Activated CD8-positive, alpha-beta memory T cell treated with anti-CD3 and anti-CD28 coated beads for 1 hour (primary cell): ENCODE results near the gene STARD5.
A peak's percentile ranks its signal among the peaks of the same experiment; 100 is the strongest.

Experiments used
- DNase-seq, 2 donors: peaks; one replicate each; pipeline ENCODE4 v3.0.0-alpha.2; 2020; ENCODE audit warnings: low read depth in 1 of 2; ENCODE audit errors: extremely low read depth in 1 of 2

Gene STARD5

DNA sequence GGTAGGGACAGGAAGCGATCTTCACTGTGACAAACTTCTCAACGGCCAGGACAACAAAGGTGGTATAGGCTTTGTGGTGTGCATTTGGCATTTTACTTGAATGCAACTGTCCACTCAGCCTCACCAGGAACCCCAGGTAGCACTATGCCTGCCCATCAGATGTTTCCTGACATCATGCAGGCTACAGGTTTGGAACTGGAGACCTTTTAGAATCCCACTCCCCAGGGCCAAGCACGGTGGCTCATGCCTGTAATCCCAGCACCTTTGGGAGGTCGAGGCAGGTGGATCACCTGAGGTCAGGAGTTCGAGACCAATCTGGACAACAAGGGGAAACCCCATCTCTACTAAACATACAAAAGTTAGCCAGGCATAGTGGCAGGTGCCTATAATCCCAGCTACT lies 9.6 kb downstream of the STARD5 start:
- no peak for DNase-seq

DNA sequence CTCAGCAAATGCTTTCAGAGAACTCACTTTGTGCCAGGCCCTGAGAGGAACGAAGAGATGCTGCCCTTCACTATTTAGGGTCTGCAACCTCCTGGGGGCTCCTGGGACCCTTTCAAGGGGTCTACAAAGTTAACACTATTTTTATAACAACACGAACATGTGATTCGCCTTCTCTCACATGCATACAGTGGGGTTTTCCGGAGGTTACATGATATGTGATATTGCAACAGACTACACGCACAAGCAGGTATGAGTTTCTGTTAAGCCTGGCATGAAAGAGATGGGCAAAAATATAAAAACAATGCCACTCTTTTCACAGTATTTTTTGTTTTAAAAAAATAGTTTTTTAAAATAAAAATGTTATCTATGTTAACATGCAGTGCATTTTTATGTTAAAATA lies 10.3 kb downstream of the STARD5 start:
- no peak for DNase-seq

GRCh38 chr15:81312790-81313543 lies 11.0 kb downstream of the STARD5 start:
- no peak for DNase-seq

DNA sequence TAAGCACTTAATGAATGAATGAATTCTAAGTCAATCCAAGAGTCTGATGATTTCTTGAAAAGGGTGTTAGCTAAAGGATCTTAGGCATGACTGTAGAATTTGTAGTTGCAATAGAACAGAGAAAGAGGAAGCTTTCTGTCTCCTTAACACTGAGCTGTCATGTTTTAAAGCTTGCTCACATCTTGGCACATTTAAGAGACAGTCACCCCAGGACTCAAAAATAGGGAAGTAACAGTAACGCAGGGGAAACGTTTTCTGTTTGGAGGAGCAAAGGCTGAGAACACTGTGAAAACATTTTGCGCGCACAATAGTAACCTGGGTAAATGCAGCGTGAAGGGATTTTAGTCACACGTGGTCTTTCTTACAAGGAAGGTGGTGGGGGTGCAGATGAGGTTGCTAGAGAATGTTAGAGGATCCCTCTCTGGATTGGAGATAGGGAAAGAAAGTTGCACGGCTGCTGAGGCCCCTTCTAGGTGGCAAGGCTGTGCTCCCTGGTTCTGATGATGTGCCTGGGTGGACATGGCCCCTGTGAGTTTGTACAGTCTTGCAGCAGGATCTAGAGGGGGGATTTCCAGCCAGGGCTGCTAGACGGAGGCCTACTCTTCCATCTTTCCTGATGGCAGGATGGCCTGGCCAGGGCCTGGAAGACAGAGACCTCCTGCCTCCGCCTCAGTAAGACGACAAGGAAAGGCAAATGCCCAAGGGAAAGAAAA lies 12.0 kb downstream of the STARD5 start:
- DNase-seq: no peak

DNA sequence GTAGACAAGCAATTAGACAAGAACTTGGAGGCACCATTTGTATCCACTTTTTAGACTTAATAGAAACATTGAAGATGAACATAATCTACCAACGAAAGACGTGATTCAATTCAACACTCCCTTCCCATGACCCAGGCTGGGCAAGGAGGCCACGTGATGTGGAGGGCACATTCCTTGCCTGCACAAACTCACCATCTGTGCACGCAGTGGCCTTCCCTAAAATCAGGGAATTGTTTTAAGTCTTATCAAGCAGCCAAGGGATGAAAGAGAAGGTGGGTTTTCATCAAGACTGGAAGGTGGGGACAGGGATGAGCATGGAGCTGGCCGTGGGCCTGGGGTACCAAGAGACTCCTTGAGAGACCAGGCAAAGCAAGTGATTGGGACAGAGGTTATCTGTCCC lies 13.5 kb downstream of the STARD5 start:
- DNase-seq: no peak

DNA sequence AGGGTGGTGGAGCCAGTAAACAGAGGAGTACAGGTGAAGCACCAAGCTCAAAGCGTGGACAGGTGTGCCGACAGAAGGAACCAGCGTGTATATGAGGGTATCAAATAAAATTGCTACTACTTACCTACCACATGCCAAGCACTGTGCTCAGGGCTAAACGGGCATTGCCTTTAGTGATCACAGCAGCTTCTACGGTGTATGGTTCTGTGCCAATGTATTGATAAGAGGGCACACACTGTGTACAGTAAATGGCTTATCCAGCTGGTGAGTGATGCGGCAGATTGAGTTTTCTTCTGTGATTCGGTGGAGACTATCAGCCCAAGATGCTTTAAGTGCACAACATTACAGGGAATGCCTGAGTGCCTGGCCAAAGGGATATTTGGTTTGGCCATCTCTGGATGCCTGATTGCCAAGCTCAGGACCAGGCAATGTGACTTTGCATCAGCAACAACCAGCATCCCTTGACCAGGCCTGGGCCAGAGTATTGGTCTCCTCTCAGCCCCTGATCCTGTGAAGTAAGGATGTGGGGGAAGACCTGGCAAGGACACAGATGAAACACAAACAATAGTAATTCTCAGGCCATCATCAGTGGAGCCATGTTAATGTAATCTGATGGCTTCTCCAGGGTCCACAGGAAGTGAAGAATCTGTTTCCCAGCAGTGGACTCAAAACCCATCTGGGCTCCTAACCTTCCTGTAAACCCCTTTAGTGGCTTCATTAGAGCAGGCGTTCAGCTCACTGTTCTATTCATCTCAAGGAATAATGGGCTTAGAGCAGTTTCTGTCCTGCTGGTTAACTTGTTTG lies 14.1 kb downstream of the STARD5 start:
- no peak for DNase-seq

DNA sequence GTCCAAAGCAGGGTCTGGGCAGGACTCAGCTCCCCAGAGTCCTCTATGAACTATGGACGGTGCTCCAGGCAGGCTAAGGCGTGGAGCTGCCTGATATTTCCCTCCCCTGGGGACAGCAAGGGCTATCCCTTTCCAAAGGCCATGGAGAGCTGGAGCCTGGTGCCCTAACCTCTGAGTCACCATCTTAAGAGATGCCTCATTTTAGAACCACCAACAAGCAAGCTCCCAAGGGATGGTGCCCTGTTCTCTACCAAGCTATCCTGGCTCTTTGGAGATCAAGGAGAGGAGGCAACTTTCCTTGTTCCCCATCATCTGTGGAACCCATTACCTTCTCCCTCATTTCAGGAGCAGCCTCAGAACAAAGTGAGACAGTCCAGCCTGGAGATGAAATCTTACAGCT lies 15.7 kb downstream of the STARD5 start:
- DNase-seq: no peak

DNA sequence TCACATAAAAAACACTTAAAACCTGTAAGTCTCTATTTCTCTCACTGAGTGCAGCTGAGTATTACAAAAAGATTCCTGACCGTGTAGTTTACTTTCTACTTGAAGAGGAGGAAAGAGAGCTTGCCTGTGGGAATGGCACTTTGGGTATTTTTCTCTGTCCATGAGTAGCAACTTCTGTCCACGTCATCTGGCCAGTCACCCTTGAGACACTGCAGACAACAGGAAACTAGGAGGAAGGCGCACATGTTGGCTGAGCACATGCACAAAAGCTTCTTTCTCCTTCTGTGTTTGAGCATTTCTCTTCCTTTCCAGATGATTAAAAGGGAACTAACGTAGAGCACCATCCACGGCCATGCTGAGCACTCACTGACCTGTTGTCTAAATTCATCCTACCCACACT lies 19.7 kb downstream of the STARD5 start:
- no peak for DNase-seq

DNA sequence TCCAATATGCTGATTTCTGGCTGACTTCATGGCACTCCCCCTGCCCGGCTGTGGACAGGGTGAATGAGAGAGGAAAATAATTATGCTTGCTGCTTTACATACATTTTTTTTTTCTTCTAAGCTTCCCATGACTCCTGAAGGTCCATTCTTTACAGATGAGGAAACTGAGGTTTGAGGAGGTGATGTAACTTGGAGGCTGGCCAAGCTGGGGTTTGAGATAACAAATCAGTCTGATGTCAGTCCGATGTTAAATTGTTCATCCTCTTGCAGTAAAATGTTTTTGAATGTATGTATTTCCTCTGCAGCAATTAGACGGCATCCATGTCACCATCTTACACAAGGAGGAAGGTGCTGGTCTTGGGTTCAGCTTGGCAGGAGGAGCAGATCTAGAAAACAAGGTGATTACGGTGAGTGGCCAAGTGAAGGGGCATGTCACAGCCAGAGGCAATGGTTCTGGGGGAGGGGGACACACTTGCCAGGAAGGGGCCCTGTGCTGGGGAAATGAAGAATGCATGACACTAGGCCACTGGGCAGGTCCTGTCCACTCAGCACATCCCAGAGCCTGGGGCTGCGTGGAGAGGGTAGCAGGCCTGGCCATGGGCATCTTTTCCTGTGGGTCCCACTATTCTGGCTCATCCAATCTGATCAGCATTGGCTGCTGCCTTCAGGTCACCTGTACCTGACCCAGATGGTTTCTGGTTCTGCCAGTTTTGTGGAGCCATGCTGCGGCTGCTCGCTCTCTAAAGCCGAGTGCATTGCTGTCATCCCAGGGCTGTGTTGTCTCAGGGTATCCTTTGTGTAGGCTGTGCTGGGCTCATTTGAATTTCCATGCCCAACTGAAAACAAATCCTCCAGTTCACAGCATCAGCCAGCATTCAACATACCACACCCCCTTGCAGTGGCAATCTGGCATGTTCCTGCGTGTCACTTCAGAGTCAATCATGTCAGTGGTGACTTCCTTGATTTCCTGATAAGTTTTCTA lies 20.4 kb downstream of the STARD5 start:
- no peak for DNase-seq

GRCh38 chr15:81302701-81303109 lies 21.2 kb downstream of the STARD5 start:
- no peak for DNase-seq

- DNase-seq: no peak
These were observed 22.0 kb downstream of the STARD5 start for GRCh38 chr15:81301815-81302399.

DNA sequence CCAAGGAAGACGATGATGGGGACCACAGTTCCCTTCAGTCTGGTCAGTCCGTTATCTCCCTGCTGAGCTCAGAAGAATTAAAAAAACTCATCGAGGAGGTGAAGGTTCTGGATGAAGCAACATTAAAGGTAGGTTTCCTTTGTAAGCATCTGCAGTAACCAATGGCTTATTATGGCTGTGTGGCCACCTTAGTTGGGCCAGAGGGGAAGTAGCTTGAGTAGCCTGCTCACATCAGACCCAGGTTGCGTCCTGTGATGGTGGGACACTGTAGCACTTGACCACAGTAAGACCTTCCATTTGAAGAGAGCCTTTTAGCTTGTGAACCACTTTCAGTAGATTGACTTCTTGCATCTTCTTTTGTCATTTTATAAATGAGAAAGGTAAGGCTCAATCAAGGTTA lies 22.6 kb downstream of the STARD5 start:
- no peak for DNase-seq

GRCh38 chr15:81299630-81300273 lies 24.2 kb downstream of the STARD5 start:
- no peak for DNase-seq

- no peak for DNase-seq
These were observed 24.8 kb downstream of the STARD5 start for GRCh38 chr15:81299156-81299555.

- no peak for DNase-seq
These were observed 25.3 kb downstream of the STARD5 start for GRCh38 chr15:81298611-81299010.

DNA sequence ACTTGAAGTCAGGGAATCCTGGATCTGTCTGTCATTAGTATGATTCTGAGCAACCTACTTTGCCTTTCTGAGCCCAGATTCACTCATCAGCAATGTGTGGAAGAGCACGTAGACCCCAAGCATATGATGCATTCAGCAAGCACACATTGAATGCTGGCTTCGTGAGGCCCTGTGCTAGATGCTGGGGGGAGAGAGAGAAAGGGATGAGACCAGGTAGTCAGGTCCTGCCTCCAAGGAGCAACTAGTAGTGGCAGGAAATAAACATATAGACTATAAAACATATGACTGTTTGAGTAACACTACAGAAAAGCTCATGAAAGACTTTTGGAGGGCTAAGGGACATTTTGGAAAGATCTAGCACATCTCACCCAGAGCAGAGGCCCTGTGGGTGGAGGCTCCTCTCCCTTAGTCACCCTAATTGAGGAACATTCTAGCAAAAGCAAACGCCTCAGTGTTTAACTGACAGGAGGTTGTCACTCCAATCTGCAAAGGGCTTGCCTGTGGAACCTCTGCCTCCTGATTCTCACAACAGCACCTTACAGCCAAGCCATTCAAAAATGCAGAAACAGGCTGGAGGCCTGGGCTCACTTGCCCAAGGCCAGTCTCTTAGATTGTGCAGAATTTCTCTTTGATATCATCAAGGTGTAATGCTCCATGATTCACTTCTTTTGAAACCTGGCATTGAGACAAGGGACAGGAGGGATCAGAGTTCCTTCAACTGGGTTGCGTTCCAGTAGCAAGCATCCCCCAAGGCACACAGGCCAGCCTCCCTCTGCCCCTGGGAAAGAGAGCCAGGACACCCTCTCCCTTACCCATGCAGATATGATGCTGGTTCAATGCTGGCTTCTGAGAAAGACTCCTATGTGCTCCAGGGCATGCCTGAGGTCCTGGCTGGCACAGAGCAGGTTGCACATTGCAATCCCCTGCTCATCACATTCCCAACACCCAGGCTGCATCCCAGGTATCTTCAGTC lies 26.1 kb downstream of the STARD5 start:
- no peak for DNase-seq

DNA sequence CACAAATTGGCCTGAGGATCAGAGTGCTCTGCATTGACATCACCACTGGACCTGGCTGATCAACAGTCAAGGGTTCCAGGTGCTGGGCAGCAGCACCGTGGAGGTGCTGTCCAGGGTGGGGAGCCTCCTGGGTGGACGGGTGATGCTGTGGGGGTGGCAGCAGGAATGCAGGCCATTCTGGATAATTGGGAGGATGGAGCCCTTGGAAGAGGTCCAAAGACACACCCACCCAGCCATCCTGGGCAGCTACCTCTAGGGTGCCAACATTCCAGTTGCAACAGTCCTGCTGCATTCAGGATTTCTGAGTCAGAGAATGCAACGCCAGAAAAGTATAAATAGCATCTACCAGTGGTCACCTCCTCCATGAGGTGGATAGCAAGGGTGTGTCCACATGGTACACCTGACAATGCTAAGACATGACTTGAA lies 26.8 kb downstream of the STARD5 start:
- DNase-seq: no peak

DNA sequence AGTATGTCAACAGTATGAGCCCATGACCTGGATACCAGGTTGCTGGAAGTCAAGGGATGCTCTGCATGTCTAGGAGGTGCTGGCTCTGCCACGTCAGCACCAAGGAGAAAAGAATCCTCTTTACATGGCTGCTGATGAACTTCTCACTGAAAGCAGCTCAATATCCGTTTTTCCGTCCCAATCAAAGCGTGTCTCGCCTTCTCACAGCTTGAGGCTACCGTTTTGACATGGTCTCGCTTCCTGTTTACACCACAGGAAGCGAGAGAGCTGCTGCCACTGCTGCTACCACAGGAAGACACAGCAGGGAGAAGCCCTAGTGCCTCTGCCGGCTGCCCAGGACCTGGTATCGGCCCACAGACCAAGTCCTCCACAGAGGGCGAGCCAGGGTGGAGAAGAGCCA lies 27.3 kb downstream of the STARD5 start:
- DNase-seq: peak; percentile 29 to 43
